A172 (cell line): ENCODE results near the gene NUAK1. TPM values are rescaled to one million over a fixed set of nuclear protein-coding genes. Genes with fewer than 3 reads are reported as not detected.

Experiments
- DNase-seq: peaks from one replicate; pipeline ENCODE4 v3.0.0-alpha.2; 2015; ENCODE audit warnings: low spot score
- total RNA-seq: library from RNA; depleted of rRNA; stranded (reverse); fragments of >200 nt; shearing (Covaris generic); gene quantifications from 2 replicates; pipeline ENCODE4 v1.2.3, GENCODE V29; 2014

The NUAK1 gene
- total RNA-seq, 1 experiment from 2014 or later, result 35.5 TPM

DNA sequence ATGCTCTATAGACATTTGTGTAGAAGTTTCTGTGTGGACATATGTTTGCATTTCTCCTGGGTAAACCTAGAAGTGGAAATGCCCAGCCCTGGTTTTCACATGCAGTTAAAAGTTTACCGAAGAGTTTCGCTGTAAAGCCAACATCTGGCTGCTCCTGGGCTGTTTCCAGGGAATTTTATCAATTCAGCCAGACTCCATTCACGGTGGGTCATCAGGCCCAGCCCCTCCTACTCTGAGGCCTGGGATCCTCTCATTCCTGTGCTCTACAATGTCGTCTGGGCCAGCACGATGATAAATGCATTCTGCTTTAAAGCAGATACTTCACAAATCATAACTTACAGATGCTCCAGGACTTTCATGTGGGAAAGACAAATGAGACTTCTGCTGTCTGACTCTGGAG is 7.1 kb downstream of the NUAK1 start:
- DNase-seq, result peak; percentile 50

DNA sequence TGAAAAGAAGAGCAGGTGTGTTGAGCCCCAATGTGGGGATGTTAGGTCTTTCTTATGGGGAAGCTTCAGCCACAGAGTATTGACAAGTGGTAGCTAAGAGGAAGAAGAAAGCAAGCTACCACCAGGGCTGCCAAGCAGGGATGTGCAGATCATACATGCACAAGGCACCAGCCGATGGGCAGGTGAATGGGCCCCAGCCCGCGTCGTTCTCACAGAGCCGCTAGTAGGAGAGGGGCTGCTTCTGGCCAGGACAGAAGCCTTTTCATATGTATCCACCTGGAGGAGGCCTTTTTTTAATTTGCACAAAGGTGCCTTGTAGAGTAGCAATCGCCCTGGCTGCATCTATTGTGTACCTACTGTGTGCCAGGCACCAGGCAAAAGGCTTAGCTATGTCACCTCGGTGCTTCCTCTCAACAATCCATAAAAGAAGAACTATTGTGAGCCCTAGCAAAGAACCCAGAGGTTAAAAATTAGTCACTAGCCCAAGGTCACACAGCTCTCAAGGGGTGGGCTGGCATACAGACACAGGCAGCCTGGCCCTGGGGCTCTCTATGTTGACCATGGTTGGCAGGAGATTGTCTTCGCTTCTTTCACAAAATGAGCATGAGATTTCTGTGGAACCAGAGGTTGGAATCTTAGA is 8.2 kb downstream of the NUAK1 start:
- DNase-seq, result no peak

DNA sequence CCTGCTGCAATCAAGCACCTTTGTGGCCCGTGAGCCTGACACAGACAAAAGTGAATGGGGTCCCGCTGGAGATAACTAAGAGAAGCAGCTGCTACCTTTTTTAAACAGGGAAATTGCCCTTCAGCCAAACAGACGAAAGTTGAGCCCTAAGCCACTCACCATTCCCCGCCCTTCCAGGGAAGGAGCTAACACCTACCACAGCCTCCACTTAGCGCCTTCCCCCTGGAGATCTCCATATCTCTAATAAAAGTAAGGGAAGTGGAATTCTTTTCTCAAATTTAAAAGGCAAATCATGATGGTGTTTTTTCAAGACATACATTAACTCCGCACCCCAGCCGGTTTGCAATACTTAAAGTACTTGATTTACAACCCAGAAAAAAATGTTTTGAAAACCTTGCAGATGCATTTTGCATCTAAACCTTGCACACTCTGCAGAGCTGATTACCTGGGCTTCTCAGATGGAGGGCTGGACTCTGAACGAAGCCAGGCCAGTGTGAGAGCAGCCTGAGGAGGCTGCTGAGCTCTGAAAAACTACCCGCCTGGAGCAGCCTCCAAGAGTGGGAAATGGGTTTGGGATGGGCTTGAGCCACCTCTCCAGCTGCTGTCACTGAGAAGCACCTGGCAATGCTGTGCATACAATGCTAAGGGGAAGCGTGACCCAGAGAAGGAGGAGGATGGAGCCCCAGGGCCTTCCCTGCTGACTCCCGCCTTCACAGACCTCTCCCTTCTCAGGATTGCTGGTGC is 10.0 kb downstream of the NUAK1 start:
- DNase-seq, result no peak

DNA sequence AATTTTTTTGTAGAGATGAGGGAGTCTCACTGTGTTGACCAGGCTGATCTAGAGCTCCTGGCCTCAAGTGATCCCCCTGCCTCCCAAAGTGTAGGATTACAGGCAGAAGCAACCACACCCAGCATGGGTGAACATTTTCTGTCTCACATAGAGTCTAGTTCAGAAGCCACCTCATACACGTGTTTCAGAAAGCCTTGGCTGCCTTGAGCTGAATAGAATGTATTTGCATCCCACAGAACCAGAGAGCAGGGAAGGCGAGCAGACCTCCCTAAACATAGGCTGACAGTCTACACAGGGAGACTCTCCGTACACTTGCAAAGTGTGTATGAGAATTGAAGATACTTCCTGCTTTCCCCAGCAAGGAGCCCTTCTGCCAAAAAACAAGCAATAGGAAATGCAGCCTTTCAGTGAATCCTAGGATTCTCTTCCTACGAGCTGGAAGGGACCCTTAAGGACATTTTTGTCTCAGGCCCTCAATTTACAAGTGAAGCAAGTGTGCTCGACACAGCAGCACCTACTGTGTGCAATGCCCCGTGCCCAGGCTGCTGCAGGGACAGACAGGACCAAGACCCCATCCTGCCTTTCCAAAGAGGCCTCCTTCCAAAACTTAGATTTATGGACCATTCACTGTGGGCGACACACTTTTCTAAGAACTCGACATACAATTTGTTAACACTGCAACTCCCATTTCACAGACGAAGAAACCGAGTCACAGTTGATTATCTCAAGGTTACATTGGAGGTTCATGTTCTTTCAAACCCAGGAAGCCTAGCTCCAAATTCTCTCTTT is 11.2 kb downstream of the NUAK1 start:
- DNase-seq, result peak; percentile 39

DNA sequence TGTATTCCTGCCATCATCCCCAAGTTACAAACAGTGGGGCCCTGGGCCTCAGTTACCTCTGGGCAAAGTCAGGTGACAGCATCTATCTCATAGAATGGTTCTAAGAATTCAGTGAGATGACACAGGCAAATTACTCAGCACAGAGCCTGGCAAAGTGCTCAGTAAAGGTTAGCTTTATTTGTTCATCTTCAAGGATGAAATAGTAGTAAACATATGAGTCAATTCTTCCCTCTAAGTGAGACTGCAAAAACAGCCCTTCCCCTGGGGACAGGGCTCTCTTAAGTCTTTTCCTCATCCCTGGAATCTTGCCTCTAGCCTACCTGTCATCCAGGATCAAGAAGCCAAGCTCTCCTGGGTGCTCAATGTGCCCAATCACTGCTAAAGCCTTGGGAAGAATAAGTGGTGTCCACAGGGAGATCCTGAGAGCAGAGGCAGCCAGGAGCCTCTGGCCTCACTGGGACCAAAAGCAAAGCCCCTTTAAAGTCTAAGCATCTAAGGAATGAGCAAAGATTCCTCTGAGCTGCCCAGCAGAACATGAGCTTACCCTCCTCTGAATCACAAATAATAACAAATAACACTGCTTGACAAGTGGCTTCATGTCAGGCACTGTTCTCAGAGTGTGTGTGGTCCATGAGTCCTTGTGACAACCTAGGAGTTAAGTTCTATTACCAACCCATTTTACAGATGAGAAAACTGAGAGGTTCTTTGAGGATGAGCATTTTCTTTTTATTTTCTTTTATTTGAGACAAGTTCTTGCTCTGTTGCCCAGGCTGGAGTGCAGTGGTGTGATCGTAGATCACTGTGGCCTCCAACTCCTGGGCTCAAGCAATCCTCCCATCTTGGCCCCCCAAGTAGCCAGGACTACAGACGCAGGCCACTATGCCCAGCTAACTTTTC is 12.1 kb downstream of the NUAK1 start:
- DNase-seq, result peak; percentile 78

DNA sequence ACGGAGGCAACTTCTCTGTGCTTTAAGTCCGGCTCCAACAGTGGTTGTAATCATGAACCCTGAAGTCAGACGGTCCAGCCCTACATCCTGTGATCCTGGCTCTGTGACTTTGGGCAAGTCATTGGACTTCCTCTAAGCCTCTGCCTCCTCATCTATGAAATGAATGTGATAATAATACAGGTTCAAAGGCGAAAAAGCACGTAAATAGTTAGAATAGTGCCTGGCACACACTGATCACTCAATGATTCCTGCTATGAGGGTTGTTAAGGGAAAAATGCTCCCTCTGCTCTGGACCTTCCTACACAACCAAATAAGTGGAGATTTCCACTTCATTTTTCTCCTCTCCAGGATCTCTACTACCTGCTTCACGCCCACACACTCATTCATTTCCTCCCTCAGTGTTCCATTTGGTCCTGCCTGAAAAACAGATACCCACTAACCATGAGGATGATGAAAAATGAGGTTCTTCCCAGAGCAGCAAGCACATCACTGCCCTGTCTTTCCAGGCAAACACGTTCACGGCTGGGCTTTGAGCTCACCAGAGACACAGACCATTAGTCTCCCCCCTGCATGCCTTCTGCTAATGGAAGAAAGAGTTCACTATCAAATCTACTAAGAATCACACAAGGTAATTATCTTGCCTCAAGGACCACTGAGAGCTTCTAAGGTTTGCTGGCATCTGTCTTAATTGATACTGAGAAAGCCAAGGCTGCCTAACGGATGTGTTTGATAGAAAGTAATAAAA is 13.2 kb downstream of the NUAK1 start:
- no peak for DNase-seq

DNA sequence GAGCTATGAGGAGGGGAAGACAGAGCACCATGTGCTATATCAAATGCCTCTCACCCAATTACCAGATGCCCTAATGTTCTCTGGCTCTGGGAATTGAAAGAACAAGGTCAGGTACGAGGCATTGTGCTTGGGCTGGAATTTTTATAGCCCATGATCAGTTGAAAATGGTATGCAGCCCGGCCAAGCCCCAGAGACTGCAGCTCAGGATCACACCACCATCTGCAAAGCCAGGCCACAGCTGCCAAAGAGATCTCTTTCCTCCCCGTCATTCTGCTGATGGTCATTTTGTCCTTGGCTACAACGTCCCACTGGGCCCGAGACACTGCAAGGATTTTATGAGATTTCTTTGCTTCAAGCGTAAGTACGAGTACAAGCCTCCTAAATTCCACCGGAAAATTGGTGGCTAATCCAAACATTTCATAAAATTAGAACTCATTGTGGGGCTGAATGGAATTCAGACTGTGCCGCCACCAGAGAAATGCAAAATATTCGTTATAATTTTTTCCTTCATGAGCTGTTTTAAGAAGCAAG is 15.1 kb downstream of the NUAK1 start:
- DNase-seq, result peak; percentile 71

DNA sequence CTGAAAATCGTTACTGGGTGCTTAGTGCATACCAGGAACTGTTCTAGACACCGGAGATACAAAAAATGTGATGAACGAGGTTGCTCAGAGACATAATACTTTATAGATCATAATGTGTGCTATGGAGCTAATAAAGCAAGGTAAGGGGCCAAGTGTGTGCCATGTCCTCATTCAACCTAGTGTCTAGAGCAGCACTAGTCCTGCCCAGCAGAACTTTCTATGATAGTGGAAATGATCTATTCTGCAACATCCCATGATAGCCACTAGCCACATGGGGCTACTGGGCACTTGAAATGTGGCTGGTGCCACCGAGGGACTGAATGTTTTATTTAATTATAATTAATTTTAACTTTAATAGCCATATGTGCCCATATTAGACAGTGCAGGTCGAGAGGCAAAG is 15.6 kb downstream of the NUAK1 start:
- no peak for DNase-seq

DNA sequence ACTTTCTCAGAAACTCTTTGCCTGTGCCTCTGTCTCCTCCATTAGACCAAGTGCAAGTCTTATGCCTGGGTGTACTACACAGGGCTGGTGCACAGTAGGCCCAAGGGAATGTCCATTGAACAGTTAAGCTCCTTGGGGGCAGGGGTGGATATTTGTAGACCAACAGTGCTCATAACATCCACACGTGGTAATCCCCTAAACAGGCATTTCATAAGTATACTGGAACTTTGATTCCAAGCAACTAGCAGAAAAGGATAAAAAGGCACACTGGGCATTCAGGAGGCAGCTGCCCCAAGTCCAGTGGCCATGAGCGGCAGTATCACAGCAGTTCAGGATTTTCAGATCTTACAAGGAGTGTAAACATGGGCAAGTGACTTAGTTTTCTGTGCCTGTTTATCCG is 16.8 kb downstream of the NUAK1 start:
- DNase-seq, result no peak

DNA sequence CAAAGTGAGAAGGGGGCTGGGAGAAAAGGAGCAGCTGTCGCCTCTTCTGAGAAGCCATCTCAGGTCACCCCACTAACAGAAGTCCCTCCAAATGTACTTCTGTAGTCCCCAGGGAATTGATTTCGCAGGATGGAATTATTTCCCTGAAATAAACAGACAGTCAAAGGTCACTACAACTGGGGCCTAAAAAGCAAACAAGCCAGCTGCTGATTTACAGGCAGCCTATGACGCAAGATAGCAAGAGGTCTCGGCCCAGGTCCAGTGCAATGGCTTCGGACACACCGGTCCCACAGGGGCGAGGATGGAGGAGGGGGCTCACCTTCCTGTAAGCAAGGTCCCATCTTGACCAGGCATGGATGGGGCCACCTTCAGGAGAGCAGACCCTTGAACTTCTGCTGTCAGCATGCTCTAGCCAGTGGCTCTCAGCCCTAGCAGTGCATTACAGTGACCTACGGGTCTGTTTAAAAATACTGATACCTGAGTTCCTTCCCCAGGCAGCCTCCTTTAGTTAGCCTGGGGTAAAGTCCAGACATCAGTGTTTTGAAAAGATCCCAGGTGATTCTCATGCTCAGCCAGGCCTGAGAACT is 18.1 kb downstream of the NUAK1 start:
- no peak for DNase-seq

DNA sequence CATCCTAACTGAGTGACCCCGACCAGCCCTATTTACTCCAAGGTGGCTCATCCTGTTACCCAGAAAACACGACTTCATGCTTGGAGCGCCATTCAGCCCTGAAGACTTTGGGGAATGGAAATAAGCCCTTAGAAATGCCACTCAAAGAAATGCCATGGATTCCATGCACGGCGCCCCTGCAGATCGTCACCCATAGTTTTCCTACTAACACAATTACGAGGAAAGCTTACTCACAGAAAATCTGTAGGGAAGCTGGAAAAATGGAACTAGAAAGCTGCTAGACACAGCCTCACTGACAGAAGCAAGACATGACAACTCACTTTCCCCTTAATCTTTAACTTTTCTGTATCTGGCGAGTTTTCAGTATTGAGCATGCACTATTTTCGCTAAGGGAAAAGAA is 19.5 kb downstream of the NUAK1 start:
- no peak for DNase-seq

DNA sequence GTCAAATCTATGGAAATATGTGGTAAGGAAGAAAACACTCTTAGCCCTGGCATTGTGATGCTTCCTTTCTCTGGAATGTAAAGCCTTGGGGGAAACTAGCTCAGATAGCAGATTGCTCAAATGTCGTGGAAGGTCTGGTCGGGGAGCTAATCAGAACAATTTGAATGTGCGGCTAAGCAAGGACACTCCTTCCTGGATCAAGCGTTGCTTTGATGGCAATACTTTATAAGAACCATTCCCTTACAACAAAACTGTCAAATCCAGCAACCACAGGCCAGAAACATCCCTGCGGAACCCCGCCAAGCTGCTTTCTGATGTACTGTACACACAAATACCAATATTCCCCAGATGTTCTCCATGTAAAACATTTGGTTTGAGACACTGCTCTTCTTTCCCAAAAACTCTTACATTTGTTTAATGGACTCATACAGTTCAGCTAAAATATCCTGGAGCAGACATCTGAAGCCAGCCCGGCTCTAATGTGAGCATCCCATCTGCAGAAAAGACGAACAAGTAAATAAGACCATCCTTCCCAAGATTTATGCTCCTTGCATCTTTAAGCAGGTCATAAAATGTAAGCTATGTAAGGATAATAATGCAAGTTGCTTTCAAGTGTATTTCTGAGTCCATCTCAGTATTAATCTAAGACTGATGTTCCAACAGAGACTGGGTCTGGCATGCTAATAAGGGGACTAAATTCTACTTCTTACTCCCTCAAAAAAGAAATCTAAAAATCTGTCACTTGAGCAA is 20.2 kb downstream of the NUAK1 start:
- DNase-seq, result no peak

DNA sequence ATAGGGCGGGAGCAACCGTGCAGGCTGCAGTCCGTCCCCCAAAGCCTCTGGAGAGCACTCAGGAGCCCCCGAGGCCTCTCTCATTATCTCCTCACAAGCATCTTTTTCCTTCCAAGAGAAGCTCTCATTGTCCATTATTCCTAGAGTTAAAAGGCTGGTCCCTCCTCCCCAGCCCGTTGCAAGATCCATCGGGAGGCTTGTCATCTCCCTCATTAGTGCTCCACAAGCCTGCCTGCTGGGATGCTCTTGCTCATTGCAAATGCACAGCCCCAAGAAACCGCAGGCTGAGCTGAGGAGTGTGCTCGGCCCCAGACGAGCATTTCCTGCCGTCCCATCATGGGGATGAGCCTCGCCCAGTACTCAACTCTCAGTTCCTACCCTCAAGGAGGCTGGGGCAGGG is 23.3 kb downstream of the NUAK1 start:
- DNase-seq, result peak; percentile 57

DNA sequence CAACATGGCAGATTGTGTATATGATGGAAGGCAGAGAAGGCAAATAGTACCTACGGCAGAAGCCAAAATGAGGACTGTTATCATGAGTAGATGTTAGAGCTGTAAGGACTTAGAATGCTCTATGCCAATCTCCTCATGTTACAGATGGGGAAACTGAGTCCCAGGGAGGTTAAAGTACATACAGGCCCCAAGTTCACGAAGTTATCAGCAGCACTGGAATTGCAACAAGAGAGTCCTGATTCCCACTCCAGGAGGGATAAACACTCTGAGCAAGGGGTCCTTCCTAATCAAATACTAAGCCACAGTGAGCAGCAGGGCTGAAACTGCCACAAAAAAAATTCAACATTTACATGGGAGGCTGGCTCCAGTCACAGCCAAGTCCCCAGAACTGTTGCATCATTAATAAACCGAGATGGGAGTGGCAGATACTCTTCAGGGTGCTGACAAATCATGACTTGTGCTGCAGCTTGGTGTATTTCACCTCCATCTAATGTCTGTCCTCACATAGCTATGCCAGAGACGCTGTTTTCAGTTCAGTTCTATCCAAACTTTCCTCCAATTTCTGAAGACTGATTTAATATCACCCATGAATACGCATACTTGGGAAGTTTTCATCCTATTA is 24.2 kb downstream of the NUAK1 start:
- DNase-seq, result peak; percentile 55

DNA sequence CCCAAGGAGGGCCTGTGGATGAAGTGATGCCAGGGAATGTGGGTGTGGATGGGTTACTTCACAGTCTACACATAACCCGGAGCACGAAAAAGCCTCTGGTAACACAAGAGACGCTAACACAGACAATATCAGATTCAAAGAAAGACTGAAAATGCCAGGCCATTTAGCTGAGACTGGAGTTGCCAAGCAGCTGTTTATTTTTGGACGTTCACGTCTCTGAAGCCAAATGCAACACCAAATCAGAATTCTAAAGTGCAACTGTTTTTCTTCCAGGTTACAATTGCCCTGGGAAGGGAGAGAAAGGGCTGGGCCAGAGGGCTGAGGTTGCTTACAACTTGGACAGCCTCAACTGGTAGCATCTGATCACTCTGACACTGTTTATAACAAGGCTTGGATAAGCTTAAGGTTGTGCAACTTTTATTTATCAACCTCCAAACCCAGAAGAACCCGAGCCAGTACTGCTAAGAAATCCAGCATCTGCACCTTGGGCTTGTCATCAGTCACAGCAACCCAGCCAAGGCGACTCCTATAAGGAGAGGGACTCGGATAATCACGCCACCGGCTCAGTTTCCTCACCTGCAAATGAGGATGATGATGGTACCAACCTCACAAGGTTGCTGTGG is 24.8 kb downstream of the NUAK1 start:
- DNase-seq, result no peak

DNA sequence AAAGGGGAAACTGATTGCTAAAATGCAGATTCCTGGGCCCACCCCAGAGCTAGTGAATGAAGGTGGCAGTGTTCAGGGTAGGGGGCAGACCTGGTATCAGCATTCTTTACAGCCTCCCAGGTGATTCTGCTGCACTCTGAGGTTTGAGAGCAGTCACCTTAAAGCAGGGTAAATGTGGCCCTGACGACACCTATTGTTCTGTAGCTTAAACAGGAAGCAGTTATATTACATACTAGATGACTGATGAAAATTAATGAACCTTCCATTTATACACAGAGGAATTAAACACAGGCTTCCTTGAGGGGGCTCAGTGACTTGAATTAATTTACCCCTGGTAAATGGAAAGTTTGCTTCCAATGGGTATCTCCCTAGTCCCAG is 25.3 kb downstream of the NUAK1 start:
- DNase-seq, result no peak

DNA sequence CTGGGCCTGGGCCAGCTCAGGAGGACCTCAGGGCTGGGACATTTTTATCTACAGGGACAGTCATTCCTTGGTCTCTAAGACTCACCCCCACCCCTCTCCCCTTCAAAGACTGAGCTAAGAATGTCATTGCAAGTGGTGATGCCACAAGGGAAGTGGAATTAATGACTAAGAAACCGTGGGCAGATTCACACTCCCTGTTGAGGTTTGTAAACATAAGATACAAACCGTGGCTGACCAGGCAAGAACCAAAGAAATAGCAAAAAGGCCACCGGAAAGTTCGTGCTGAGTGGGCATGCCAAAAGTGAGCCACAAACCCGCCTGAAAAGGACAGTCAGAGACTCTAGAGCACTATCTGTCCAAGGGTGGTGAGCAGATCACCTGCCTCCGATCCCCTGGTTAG is 25.7 kb downstream of the NUAK1 start:
- DNase-seq, result peak; percentile 67

DNA sequence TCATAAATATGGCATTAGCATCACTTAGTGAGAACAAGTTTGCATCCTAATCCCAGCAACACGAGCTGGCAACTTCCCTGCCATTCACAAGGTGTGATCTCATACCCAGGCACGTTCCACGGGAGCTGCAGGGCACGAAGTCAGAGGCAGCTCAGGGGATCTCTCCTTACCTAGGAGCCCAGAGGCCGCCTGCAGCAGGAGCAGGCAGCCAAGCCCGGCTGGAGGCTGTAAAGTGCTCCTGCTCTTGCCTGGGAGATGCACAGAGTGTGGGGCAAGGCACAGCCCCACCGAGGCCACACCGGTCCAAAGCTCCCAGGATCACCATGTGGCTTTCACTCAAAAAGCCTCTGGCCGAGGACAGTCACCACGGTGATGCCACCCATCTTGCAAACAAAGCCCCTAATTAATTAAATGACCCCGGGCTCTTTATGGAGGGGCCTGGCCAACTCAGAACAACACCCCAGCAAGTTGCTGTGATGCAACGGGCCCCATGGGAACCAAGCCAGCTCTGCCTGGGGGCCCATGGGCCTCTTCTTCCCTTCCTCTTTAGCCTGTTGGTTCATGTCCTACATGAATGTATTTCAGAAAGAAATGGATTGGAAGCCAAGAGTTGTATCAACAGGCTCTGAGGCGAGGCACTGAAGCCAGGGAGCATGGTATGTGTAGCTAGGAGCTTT is 26.5 kb downstream of the NUAK1 start:
- DNase-seq, result no peak
